HG03025 (cell line): Measurements from ENCODE around the gene MMRN1.

ENCODE experiments used
- ATAC-seq: cut with Tn5 transposase; IDR thresholded peaks from one replicate; pipeline ENCODE4 v1.9.1; 2021; ENCODE audit warnings: mild to moderate bottlenecking, moderate library complexity; ENCODE audit not compliant: unreplicated experiment, low FRiP score

Gene MMRN1

DNA sequence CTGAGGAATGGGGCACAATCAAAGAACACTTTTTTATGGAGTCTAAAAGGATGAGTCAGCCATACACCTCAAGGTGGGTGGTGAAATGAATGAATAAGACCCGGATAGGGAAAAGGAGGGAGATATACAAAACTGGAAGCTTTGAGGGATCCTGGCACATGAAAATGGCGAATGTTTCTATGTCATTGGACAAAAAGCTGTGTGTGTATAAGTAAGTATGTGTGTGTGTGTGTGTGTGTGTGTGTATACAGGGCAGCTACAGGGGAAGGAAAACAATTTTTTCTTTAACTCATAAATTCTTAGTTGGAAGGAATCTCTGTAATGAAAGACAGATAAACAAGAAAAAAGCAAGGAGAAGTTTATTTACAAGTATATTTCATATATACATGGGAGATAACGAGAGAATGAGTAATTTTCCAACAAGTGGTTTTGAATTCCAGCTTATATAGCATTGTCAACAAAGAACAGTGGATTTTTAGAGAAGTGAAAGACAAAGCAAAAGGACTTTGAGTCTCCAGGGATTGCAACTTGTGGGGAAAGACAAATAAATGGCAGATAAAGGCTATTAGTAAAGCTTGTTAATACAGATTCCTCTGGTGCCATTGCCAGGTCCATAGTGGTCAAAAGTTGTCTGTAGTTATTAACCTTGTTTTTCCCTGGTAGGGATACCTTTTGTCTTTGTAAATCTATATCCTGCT is 99.7 kb downstream of the MMRN1 start:
- ATAC-seq = no peak

DNA sequence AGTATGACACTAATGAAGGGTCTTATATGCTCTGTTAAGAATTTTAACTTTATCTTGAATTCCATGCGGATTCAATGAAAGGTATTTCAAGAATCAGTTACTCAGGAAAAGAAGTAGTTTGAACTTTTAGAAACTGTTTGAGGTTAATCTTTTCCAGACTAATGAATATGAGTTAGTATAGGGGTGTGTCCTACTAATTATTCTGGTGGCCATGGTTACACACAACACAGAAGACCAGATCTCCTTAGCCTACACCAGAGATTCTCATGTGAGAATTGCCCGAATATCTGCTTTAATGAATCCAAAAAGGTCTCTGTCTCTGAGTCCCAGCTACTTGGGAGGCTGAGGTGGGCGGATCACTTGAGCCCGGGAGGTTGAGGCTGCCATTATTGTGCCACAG is 100.4 kb downstream of the MMRN1 start:
- no peak for ATAC-seq

DNA sequence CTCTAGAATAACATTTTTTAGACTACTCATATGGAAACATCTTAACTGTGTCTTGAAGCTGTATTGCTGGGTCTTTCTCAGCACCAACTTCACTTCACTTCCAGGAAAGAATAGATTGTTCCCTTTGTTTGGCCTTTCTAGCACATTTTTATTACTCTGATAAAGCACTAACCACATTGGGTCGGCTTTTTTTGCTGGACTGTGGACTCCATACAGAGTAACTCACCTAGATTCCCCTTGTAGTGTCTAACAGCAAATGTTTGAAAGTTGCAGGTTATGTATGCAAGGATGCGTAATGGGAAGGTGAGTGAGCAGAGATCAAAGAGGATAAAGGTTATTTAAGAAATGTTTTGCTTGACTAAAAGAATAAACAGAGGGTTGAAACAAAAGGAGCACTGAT is 101.2 kb downstream of the MMRN1 start:
- no peak for ATAC-seq

DNA sequence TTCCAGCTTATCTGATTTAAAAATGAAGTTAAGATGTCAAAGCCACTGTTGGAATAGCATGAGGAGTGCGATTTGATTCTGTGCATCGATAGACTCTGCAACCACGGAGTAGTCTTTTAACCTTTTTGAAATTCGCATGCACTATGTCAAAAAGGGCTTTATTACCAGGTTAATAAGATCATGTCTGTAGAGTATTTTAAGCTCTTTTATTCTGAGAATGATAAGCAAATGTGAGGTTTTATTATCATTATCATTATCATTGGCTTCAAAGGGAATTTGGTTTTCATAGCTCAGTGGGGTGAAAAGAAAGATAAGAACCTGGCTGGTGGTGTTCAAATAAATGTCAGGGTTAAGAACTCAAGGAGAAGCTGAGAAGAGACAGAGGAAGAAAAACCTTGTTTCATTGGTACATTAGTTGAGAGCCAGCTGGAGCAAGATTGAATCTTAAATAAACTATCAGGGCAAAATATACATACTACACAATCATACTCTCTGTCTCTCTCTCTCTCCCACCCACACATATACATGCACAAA is 102.6 kb downstream of the MMRN1 start:
- ATAC-seq = no peak

DNA sequence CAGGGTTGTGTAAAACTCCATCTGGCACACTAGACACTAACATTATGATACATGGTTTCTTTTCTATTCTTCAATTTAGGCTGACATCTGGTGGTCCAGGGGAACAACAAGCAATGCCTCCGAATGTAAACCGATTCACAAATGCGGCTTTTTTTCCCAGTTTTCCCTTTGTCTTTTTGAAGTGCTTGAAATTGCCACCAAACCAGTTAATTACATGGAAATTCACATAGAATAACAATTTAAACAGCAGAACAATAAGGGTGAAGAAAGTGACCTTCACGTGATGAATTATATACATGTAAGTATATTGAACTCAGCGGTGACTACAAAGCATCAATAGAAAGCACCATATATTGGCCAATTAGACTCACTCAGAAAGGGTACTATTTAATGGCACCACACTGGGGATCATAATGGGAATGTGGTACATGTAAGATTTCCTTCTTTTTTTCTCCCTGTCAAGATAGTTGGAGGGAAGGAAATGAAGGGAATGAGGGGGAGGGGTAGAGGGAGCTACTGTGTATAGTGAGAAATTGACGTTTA is 103.9 kb downstream of the MMRN1 start:
- ATAC-seq = no peak

DNA sequence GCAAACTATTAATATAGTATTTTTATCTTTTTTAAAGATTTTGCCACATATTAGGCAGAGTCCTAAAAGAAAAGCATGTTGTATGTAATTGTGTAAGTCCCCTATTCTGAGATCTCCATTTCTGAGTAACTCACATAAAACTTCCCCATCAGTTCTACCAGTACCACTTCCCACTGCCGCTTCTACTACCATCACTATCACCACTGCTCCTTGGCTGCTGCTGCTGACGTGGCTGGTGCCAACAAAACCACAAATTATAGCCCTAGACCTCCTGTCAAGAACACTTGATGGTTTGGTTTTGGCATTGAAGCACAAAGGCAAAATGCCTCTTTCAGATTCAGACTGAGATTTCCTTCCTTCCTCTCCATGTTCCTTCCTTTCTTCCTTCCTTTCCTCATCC is 106.4 kb downstream of the MMRN1 start:
- ATAC-seq = no peak

DNA sequence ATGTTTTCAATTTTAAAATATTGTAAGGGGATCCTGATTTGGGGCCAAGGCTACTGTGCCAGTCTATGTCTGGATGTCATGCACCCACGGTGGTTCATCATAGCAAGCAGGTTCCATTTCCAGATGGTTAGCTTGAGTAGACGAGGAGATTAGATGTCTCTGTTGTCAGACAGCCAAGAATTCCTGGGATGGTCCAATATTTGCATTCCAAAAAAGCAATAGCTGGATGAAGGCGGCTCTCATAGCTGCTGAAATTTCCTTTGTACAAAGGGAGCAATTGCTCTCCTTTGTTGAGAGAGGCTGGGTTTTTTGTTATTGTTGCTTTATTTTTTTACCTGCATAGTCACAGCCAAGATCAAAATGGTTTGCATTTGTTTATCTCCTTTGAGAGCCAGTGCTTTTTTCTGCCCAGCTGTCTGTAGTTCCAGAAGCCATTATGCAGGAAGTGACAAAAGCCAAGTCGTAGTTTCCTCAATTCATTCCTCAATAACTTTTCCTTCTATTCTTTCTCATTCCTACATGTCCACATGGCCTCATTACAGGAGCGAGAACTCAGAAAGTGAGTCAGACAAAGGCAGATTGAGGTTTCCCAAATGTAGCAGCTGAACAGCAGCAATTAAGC is 107.9 kb downstream of the MMRN1 start:
- ATAC-seq = no peak
